NCI-H1092 treated with DMSO at 0.1 percent for 48 hours (cell line): Measurements from ENCODE around the gene STRADA.
A peak's percentile ranks its signal among the peaks of the same experiment; 100 is the strongest.

Experiments
- DNase-seq: peaks from one replicate; lab custom pipeline; 2025; lab: John Stamatoyannopoulos, UW

Gene STRADA

GRCh38 chr17:63741408-63742173 is at the start of gene STRADA:
Gene STRADA (minus strand): TSS chr17:63741799. CDS start chr17:63728369, 13,430 bp downstream.
- DNase-seq: peak; percentile 99

- no peak for DNase-seq
Observed at GRCh38 chr17:63790057-63790456, 48.5 kb upstream of the STRADA start.

- no peak for DNase-seq
Observed at GRCh38 chr17:63786971-63787711, 45.5 kb upstream of the STRADA start.

- no peak for DNase-seq
Observed at GRCh38 chr17:63786117-63786516, 44.5 kb upstream of the STRADA start.

GRCh38 chr17:63785556-63785955 is 44.0 kb upstream of the STRADA start:
- no peak for DNase-seq

GRCh38 chr17:63783522-63783921 is 41.9 kb upstream of the STRADA start:
- DNase-seq: no peak

GRCh38 chr17:63780928-63781327 is 39.3 kb upstream of the STRADA start:
- no peak for DNase-seq

GRCh38 chr17:63780507-63780906 is 38.9 kb upstream of the STRADA start:
- no peak for DNase-seq

GRCh38 chr17:63775420-63775819 is 33.8 kb upstream of the STRADA start:
- no peak for DNase-seq

GRCh38 chr17:63774969-63775265 is 33.3 kb upstream of the STRADA start:
- DNase-seq: no peak

- DNase-seq: peak; percentile 63
Observed at GRCh38 chr17:63774141-63774968, 32.8 kb upstream of the STRADA start, which contains the start of gene DDX42. Gene DDX42 (plus strand): TSS chr17:63774170. CDS start chr17:63787050, 12,880 bp downstream.

- DNase-seq: peak; percentile 99
Observed at GRCh38 chr17:63773272-63774140, 31.9 kb upstream of the STRADA start, which contains the start of gene CCDC47. Gene CCDC47 (minus strand): TSS chr17:63773597. CDS start chr17:63766175, 7,422 bp downstream.

GRCh38 chr17:63772801-63773271 is 31.2 kb upstream of the STRADA start:
- DNase-seq: peak; percentile 10

- DNase-seq: no peak
Observed at GRCh38 chr17:63768433-63768832, 26.8 kb upstream of the STRADA start.

- no peak for DNase-seq
Observed at GRCh38 chr17:63766754-63767153, 25.2 kb upstream of the STRADA start.

- DNase-seq: no peak
Observed at GRCh38 chr17:63764716-63765115, 23.1 kb upstream of the STRADA start.

GRCh38 chr17:63762161-63763078 is 20.8 kb upstream of the STRADA start:
- no peak for DNase-seq

- DNase-seq: no peak
Observed at GRCh38 chr17:63760771-63761539, 19.4 kb upstream of the STRADA start.

GRCh38 chr17:63758428-63758827 is 16.8 kb upstream of the STRADA start:
- no peak for DNase-seq
